GM12878 (cell line): Measurements from ENCODE around the gene MTNR1A. TPM values are rescaled to one million over a fixed set of nuclear protein-coding genes. Genes with fewer than 3 reads are reported as not detected.

Source experiments
- ATAC-seq: fragments of 200-7000 bp; cut with Tn5 transposase; 3 replicates; pipeline ENCODE4 v1.9.1; 2020; ENCODE audit warnings: mild to moderate bottlenecking, moderate library complexity
- BruUV-seq: library from RNA; stranded (reverse); fragments of 400-500 nt; replicated peaks from 2 replicates; lab custom pipeline; 2021; lab: Mats Ljungman, UMichigan
- CTCF ChIA-PET: fragments of 300-600 bp; sonication (Branson Sonifier 250); formaldehyde crosslinking; extraction: SDS; loops from one replicate; lab custom pipeline; 2021; ENCODE audit warnings: inconsistent platforms; lab: Yijun Ruan, JAX
- POLR2A ChIA-PET: fragments of 350-600 bp; formaldehyde crosslinking; extraction: SDS; loops from one replicate; lab custom pipeline; 2021; ENCODE audit warnings: inconsistent platforms; lab: Charles Lee
- RAD21 ChIA-PET: fragments of 300-600 bp; sonication (Branson Sonifier 250); formaldehyde crosslinking; loops from one replicate; lab custom pipeline; 2023; ENCODE audit warnings: antibody characterized with exemption; ENCODE audit not compliant: unreplicated experiment; lab: Charles Lee
- SMC1A ChIA-PET: fragments of 300-600 bp; sonication (Branson Sonifier 250); formaldehyde crosslinking; loops from one replicate; lab custom pipeline; 2023; ENCODE audit not compliant: unreplicated experiment, uncharacterized antibody; lab: Charles Lee
- DNase-seq: peaks from one replicate; pipeline ENCODE4 v3.0.0-alpha.2; 2011; ENCODE audit warnings: low read depth, low spot score
- FAIRE-seq: peaks from 3 replicates; lab custom pipeline; 2011; peaks lifted over from hg19 to GRCh38; lab: Jason Lieb, UNC
- H2AFZ ChIP-seq: 2 replicates; pipeline ENCODE4 v1.6.0; 2011; ENCODE audit warnings: low read depth, low read length, control low read depth; ENCODE audit not compliant: control insufficient read depth
- H3K27ac ChIP-seq: 2 replicates; pipeline ENCODE4 v1.5.1; 2011; ENCODE audit warnings: control low read depth; ENCODE audit not compliant: control insufficient read depth, insufficient read depth
- H3K27me3 ChIP-seq, 2 experiments: replicated peaks in 1 of 2; 2 replicates each; pipeline versions ENCODE4 v1.6.0 to v1.6.1; 2011; ENCODE audit warnings: low read length in 1 of 2; ENCODE audit not compliant: control insufficient read depth in 2 of 2, insufficient read depth in 2 of 2
- H3K36me3 ChIP-seq, 2 experiments: 2 replicates each; pipeline ENCODE4 v1.5.1; 2011; ENCODE audit warnings: low read length in 1 of 2; ENCODE audit not compliant: control insufficient read depth in 2 of 2, insufficient read depth in 2 of 2
- H3K4me1 ChIP-seq: 2 replicates; pipeline ENCODE4 v1.6.1; 2011; ENCODE audit warnings: mild to moderate bottlenecking, low read length, moderate library complexity, mixed read lengths; ENCODE audit not compliant: control insufficient read depth, insufficient read depth
- H3K4me2 ChIP-seq: 2 replicates; pipeline ENCODE4 v1.6.0; 2011; ENCODE audit warnings: control low read depth; ENCODE audit not compliant: control insufficient read depth, insufficient read depth
- H3K4me3 ChIP-seq: fragments of 200-600 bp; sonication (generic); 2 replicates; pipeline ENCODE4 v1.5.1; 2016
- H3K79me2 ChIP-seq: 2 replicates; pipeline ENCODE4 v1.6.0; 2011; ENCODE audit warnings: low read length; ENCODE audit not compliant: control insufficient read depth, insufficient read depth
- H3K9ac ChIP-seq: 2 replicates; pipeline ENCODE4 v1.8.0; 2011; ENCODE audit warnings: low read length, control low read depth, mixed read lengths; ENCODE audit not compliant: control insufficient read depth, insufficient read depth
- H3K9me3 ChIP-seq: replicated peaks from 3 replicates; pipeline ENCODE4 v1.5.1; 2011; ENCODE audit warnings: mild to moderate bottlenecking, low read length; ENCODE audit not compliant: control insufficient read depth, insufficient read depth
- H4K20me1 ChIP-seq: 2 replicates; pipeline ENCODE4 v1.6.0; 2011; ENCODE audit not compliant: control insufficient read depth, insufficient read depth
- ATF7 ChIP-seq: fragments of 450-650 bp; IDR thresholded peaks from 2 replicates; pipeline ENCODE4 v1.6.1; 2016; ENCODE audit warnings: low read depth, mild to moderate bottlenecking
- BCL11A ChIP-seq: IDR thresholded peaks from 2 replicates; pipeline ENCODE4 v1.6.1; 2011; ENCODE audit warnings: low read depth, low read length
- ESRRA ChIP-seq: IDR thresholded peaks from 2 replicates; pipeline ENCODE4 v1.6.1; 2012; ENCODE audit warnings: mild to moderate bottlenecking, low read length, improper control_type of control experiment
- FOXK2 ChIP-seq: fragments of 450-650 bp; IDR thresholded peaks from 2 replicates; pipeline ENCODE4 v1.6.1; 2017; ENCODE audit warnings: mild to moderate bottlenecking, moderate library complexity
- GABPA ChIP-seq: IDR thresholded peaks from 2 replicates; pipeline ENCODE4 v1.6.1; 2014; ENCODE audit warnings: antibody characterized with exemption, low read depth, mild to moderate bottlenecking, inconsistent platforms
- HDAC6 ChIP-seq: fragments of 200-600 bp; sonication (generic); IDR thresholded peaks from one replicate; pipeline ENCODE4 v1.8.0; 2017; ENCODE audit warnings: antibody characterized with exemption; ENCODE audit not compliant: unreplicated experiment
- KLF5 ChIP-seq: fragments of 450-650 bp; IDR thresholded peaks from 2 replicates; pipeline ENCODE4 v1.6.1; 2014; ENCODE audit warnings: mild to moderate bottlenecking; ENCODE audit not compliant: partially characterized antibody
- MAX ChIP-seq: IDR thresholded peaks from 2 replicates; pipeline ENCODE4 v1.6.1; 2012; ENCODE audit warnings: low read depth, low read length, improper control_type of control experiment
- MXI1 ChIP-seq: fragments of 150-350 bp; IDR thresholded peaks from 2 replicates; pipeline ENCODE4 v1.6.1; 2011; ENCODE audit warnings: low read depth, mild to moderate bottlenecking, inconsistent platforms, low read length, improper control_type of control experiment
- POU2F2 ChIP-seq: IDR thresholded peaks from 3 replicates; pipeline ENCODE4 v1.6.1; 2011; ENCODE audit warnings: low read depth, mild to moderate bottlenecking, low read length, borderline replicate concordance
- RFX5 ChIP-seq: IDR thresholded peaks from 2 replicates; pipeline ENCODE4 v1.6.1; 2011; ENCODE audit warnings: low read depth, low read length, improper control_type of control experiment
- SIN3A ChIP-seq: IDR thresholded peaks from 2 replicates; pipeline ENCODE4 v1.6.1; 2012; ENCODE audit warnings: low read depth, low read length, improper control_type of control experiment
- SIX5 ChIP-seq: IDR thresholded peaks from 2 replicates; pipeline ENCODE4 v1.6.1; 2011; ENCODE audit warnings: mild to moderate bottlenecking, low read depth, low read length, moderate library complexity; ENCODE audit not compliant: severe bottlenecking
- STAT1 ChIP-seq: fragments of 450-650 bp; conservative IDR thresholded peaks from 2 replicates; pipeline ENCODE4 v1.6.1; 2014; ENCODE audit warnings: antibody characterized with exemption, mild to moderate bottlenecking
- SUPT20H ChIP-seq: IDR thresholded peaks from 2 replicates; pipeline ENCODE4 v1.6.1; 2011; ENCODE audit warnings: low read depth, mild to moderate bottlenecking, low read length, moderate library complexity, borderline replicate concordance; ENCODE audit not compliant: control insufficient read depth
- ZBTB33 ChIP-seq: fragments of 450-650 bp; IDR thresholded peaks from 2 replicates; pipeline ENCODE4 v1.6.1; 2017; ENCODE audit warnings: mild to moderate bottlenecking
- ZBTB40 ChIP-seq: fragments of 450-650 bp; IDR thresholded peaks from 2 replicates; pipeline ENCODE4 v1.6.1; 2016; ENCODE audit warnings: mild to moderate bottlenecking, moderate library complexity, borderline replicate concordance
- ZNF24 ChIP-seq: fragments of 450-650 bp; IDR thresholded peaks from 2 replicates; pipeline ENCODE4 v1.6.1; 2017; ENCODE audit warnings: antibody characterized with exemption, mild to moderate bottlenecking
- WGBS: methylation state at CpG from one replicate; pipeline ENCODE4 v1.1.6; 2016; ENCODE audit warnings: low lambda C conversion rate; ENCODE audit not compliant: insufficient replicate concordance, insufficient coverage; ENCODE audit errors: missing lambda C conversion rate; 5-methylcytosine and 5-hydroxymethylcytosine counted together
- in situ Hi-C: fragments of 300-500 bp; cut with MboI; formaldehyde crosslinking; loops from 9 replicates; pipeline ENCODE4 v1.14.3; 2018; ENCODE audit warnings: mixed read lengths
- intact Hi-C: fragments of 100-400 bp; cut with micrococcal nuclease; formaldehyde crosslinking; loops from one replicate; pipeline ENCODE4 v1.14.2; 2022; ENCODE audit not compliant: unreplicated experiment
- polyA plus RNA-seq, 11 experiments: library from polyadenylated mRNA; depleted of rRNA in 4 of 11; unstranded in 6 of 11; stranded (reverse) in 5 of 11; fragments of >200 nt; fragmentation: Nextera tagmentation in 4 of 11; fragmentation: Illumina TruSeq in 1 of 11; extraction: Ambion mirVana in 4 of 11; extraction: Trizol in 1 of 11; gene quantifications; 1 replicate in 1 of 11; 2 replicates in 10 of 11; pipeline versions ENCODE4 v1.2.1 to v1.2.3, GENCODE V29; 2011 to 2016; ENCODE audit warnings: inconsistent platforms in 2 of 11, missing spikeins in 2 of 11, low read depth in 1 of 11
- total RNA-seq, 4 experiments: library from RNA; depleted of rRNA in 3 of 4; stranded (reverse); fragments of >200 nt in 3 of 4; fragmentation: Illumina TruSeq in 1 of 4; extraction: Trizol in 1 of 4; gene quantifications; 2 replicates each; pipeline versions ENCODE4 v1.2.1 to v1.2.3, GENCODE V29; 2013 to 2021

MTNR1A gene
- total and polyA plus RNA-seq, 10 of the 15 experiments (the other 5 are each of a cell fraction or from before 2014, with no cell fraction given), result 0.14 TPM; not detected in 9

- TF ChIP-seq ATF7 (no peak), STAT1 (no peak), KLF5 (no peak), MAX (no peak), FOXK2 (no peak), SIX5 (no peak), BCL11A (no peak), SUPT20H (no peak), SIN3A (no peak)
These were observed 1.6 kb downstream of the MTNR1A start (continued) for GRCh38 chr4:186553717-186554116.

- ChIA-PET SMC1A (no interaction called here), RAD21 (no interaction called here), CTCF (no interaction called here), POLR2A (no interaction called here)
- DNase-seq, result no peak
- no peak for FAIRE-seq
- no peaks in the 10 kb centered on the region for H3K79me2 ChIP-seq
- H3K9ac ChIP-seq, result no peak overlapping the region
- intact Hi-C loops (no loop called here), in situ Hi-C loops (no loop called here)
- H3K36me3 ChIP-seq, result no peaks in the 10 kb centered on the region
- no peaks in the 10 kb centered on the region for H3K27me3 ChIP-seq
- ATAC-seq, result no peak
- H4K20me1 ChIP-seq, result no peaks in the 10 kb centered on the region
- H3K4me3 ChIP-seq, result no peak overlapping the region
- H3K9me3 ChIP-seq, result no peaks in the 10 kb centered on the region; the same call in 2 of the 3 replicates
- H3K4me1 ChIP-seq, result no peaks in the 10 kb centered on the region
- WGBS, result 8% methylated on average over 2 of the region's 2 CpGs
- no peak overlapping the region for H3K27ac ChIP-seq
- no peak overlapping the region for H2AFZ ChIP-seq
- H3K4me2 ChIP-seq, result no peak overlapping the region
- BruUV-seq, result no TSS peak
- TF ChIP-seq SUPT20H (no peak), POU2F2 (no peak), HDAC6 (no peak), MXI1 (no peak), ATF7 (no peak), GABPA (no peak), ZNF24 (no peak), ESRRA (no peak), RFX5 (no peak), ZBTB40 (no peak), ZBTB33 (no peak)
These were observed 3.5 kb downstream of the MTNR1A start for GRCh38 chr4:186551849-186552248.
